Smooth muscle cell (in vitro differentiated cells): ENCODE results near the gene WDR73. TPM values are rescaled to one million over a fixed set of nuclear protein-coding genes. Genes with fewer than 3 reads are reported as not detected.

Source experiments
- DNase-seq: peaks from one replicate; lab custom pipeline; 2025; ENCODE audit not compliant: unreplicated experiment; lab: John Stamatoyannopoulos, UW
- H2AFZ ChIP-seq: fragments of 200-600 bp; sonication (generic); 2 replicates; pipeline ENCODE4 v1.6.0; 2016; ENCODE audit warnings: antibody characterized with exemption, low read depth, mild to moderate bottlenecking
- H3F3A ChIP-seq: fragments of 200-600 bp; sonication (generic); 2 replicates; pipeline ENCODE4 v1.6.0; 2017; ENCODE audit warnings: antibody characterized with exemption, low read depth
- H3K27ac ChIP-seq: fragments of 200-600 bp; sonication (generic); 2 replicates; pipeline ENCODE4 v1.5.1; 2016; ENCODE audit warnings: low read depth, mild to moderate bottlenecking
- H3K27me3 ChIP-seq: fragments of 200-600 bp; sonication (generic); 2 replicates; pipeline ENCODE4 v1.6.1; 2016; ENCODE audit warnings: low read depth, mild to moderate bottlenecking
- H3K36me3 ChIP-seq: fragments of 200-600 bp; sonication (generic); 2 replicates; pipeline ENCODE4 v1.5.1; 2016; ENCODE audit warnings: low read depth
- H3K4me1 ChIP-seq: fragments of 200-600 bp; sonication (generic); 2 replicates; pipeline ENCODE4 v1.5.1; 2016; ENCODE audit warnings: low read depth
- H3K4me2 ChIP-seq: fragments of 200-600 bp; sonication (generic); 2 replicates; pipeline ENCODE4 v1.6.0; 2016; ENCODE audit warnings: mild to moderate bottlenecking
- H3K4me3 ChIP-seq: fragments of 200-600 bp; sonication (generic); 2 replicates; pipeline ENCODE4 v1.5.1; 2016; ENCODE audit warnings: mild to moderate bottlenecking
- H3K79me2 ChIP-seq: fragments of 200-600 bp; sonication (generic); 2 replicates; pipeline ENCODE4 v1.6.0; 2016; ENCODE audit warnings: low read depth, mild to moderate bottlenecking
- H3K9ac ChIP-seq: fragments of 200-600 bp; sonication (generic); 2 replicates; pipeline ENCODE4 v1.6.0; 2016; ENCODE audit warnings: low read depth
- H3K9me3 ChIP-seq: fragments of 200-600 bp; sonication (generic); replicated peaks from 2 replicates; pipeline ENCODE4 v1.5.1; 2016; ENCODE audit warnings: low read depth
- H4K20me1 ChIP-seq: fragments of 200-600 bp; sonication (generic); 2 replicates; pipeline ENCODE4 v1.6.0; 2016; ENCODE audit warnings: low read depth
- CTCF ChIP-seq: fragments of 200-600 bp; sonication (generic); IDR thresholded peaks from 2 replicates; pipeline ENCODE4 v1.5.1; 2017; ENCODE audit warnings: borderline replicate concordance, mild to moderate bottlenecking, antibody characterized with exemption; ENCODE audit not compliant: insufficient read depth, poor library complexity, severe bottlenecking
- WGBS: methylation state at CpG from one replicate; pipeline ENCODE4 v1.1.7; 2016; ENCODE audit warnings: low lambda C conversion rate; 5-methylcytosine and 5-hydroxymethylcytosine counted together
- polyA plus RNA-seq: library from polyadenylated mRNA; unstranded; fragments of >200 nt; fragmentation: Nextera tagmentation; extraction: Ambion mirVana; gene quantifications from 2 replicates; pipeline ENCODE4 v1.2.1, GENCODE V29; 2016
- total RNA-seq: library from RNA; depleted of rRNA; stranded (reverse); fragments of >200 nt; gene quantifications from 2 replicates; pipeline ENCODE4 v1.2.3, GENCODE V29; 2014

Gene WDR73
- total and polyA plus RNA-seq, 2 experiments from 2014 or later, result 12.3 to 19.4 TPM

DNA sequence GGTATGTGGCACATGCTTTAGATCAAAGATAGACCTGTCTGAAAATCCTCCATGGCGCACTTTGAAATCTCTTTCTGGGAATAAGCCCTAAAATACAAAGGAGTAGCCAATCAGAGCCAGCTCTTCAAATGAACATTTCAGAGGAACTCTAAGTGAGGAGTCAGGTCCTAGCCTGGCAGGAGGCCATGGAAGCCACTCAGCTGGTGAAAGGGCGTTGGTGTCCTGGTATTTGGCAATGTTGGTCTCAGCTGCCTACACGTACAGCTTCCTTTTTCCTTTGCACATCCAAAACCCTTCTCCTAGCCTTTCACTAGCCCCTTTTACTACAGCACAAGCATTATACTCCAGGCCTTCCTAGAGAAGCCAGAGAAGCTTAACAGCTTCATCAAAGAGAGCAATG lies 5.5 kb downstream of the WDR73 start:
- Histone ChIP-seq H3K79me2 (peaks cover 16% of the 10 kb centered on the region), H3K36me3 (peaks cover 7% of the 10 kb centered on the region), H3K9ac (no peak overlapping the region), H3K27me3 (no peaks in the 10 kb centered on the region), H3K4me1 (peaks cover 10% of the 10 kb centered on the region), H3K4me2 (no peak overlapping the region), H3F3A (peaks cover 6% of the 10 kb centered on the region), H3K9me3 (no peaks in the 10 kb centered on the region), H2AFZ (no peak overlapping the region), H3K4me3 (no peak overlapping the region), H4K20me1 (peaks cover 5% of the 10 kb centered on the region), H3K27ac (no peak overlapping the region)
- TF ChIP-seq CTCF, result no peak
- 96% methylated on average over 3 of the region's 3 CpGs for WGBS
- no peak for DNase-seq

GRCh38 chr15:84647726-84648125 lies 6.4 kb downstream of the WDR73 start:
- H2AFZ ChIP-seq, result no peak overlapping the region
- no peaks in the 10 kb centered on the region for H3K27me3 ChIP-seq
- TF ChIP-seq CTCF, result no peak
- peaks cover 7% of the 10 kb centered on the region for H3K36me3 ChIP-seq
- peaks cover 4% of the 10 kb centered on the region for H3K4me1 ChIP-seq
- no peak overlapping the region for H3K9ac ChIP-seq
- H3K9me3 ChIP-seq, result no peaks in the 10 kb centered on the region
- H3K4me2 ChIP-seq, result no peak overlapping the region
- peaks cover 5% of the 10 kb centered on the region for H4K20me1 ChIP-seq
- H3F3A ChIP-seq, result peaks cover 6% of the 10 kb centered on the region
- H3K4me3 ChIP-seq, result no peak overlapping the region
- H3K79me2 ChIP-seq, result peaks cover 8% of the 10 kb centered on the region
- no peak overlapping the region for H3K27ac ChIP-seq
- no peak for DNase-seq

DNA sequence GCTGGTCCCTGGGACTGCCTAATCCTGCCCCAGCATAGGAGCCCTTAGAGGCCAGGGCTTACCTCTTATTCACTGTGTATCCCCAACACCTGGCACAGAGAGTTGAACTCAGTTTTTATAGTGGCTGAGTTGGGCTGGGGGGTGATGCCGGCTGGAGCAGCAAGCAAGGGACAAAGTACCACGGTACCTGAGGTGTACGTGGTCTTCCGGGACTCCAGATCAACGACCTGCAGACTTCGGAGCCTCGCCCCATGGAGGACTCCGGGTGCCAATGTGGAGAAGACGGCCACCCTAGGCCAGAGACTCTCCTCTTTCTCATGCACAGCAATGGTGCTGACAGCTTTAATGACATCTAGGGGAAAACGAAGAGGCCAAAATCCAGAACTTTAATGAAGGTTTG lies 8.1 kb downstream of the WDR73 start:
- Histone ChIP-seq H3K9ac (no peak overlapping the region), H3F3A (peaks cover 12% of the 10 kb centered on the region), H2AFZ (no peak overlapping the region), H3K79me2 (peaks cover 3% of the 10 kb centered on the region), H4K20me1 (peaks cover 7% of the 10 kb centered on the region), H3K27me3 (no peaks in the 10 kb centered on the region), H3K27ac (no peak overlapping the region), H3K9me3 (no peaks in the 10 kb centered on the region), H3K4me3 (no peak overlapping the region), H3K36me3 (peaks cover 7% of the 10 kb centered on the region), H3K4me2 (no peak overlapping the region), H3K4me1 (no peaks in the 10 kb centered on the region)
- 97% methylated on average over 10 of the region's 10 CpGs for WGBS
- DNase-seq, result no peak
- no peak for TF ChIP-seq CTCF

GRCh38 chr15:84645496-84645895 lies 8.6 kb downstream of the WDR73 start:
- H3K27ac ChIP-seq, result no peak overlapping the region
- H3F3A ChIP-seq, result peaks cover 14% of the 10 kb centered on the region
- H3K4me1 ChIP-seq, result no peaks in the 10 kb centered on the region
- no peak overlapping the region for H3K4me3 ChIP-seq
- H2AFZ ChIP-seq, result no peak overlapping the region
- no peak for DNase-seq
- peaks cover 7% of the 10 kb centered on the region for H3K36me3 ChIP-seq
- H3K4me2 ChIP-seq, result no peak overlapping the region
- H3K9ac ChIP-seq, result no peak overlapping the region
- peaks cover 3% of the 10 kb centered on the region for H3K79me2 ChIP-seq
- H3K9me3 ChIP-seq, result no peaks in the 10 kb centered on the region
- H3K27me3 ChIP-seq, result no peaks in the 10 kb centered on the region
- 92% methylated on average over 10 of the region's 10 CpGs for WGBS
- TF ChIP-seq CTCF, result no peak
- H4K20me1 ChIP-seq, result peaks cover 11% of the 10 kb centered on the region
